GM19372 (cell line): Measurements from ENCODE around the gene ISLR.

Source experiments
- ATAC-seq: cut with Tn5 transposase; IDR thresholded peaks from one replicate; pipeline ENCODE4 v1.9.1; 2021; ENCODE audit warnings: mild to moderate bottlenecking, low read depth, moderate library complexity; ENCODE audit not compliant: unreplicated experiment

ISLR gene

DNA sequence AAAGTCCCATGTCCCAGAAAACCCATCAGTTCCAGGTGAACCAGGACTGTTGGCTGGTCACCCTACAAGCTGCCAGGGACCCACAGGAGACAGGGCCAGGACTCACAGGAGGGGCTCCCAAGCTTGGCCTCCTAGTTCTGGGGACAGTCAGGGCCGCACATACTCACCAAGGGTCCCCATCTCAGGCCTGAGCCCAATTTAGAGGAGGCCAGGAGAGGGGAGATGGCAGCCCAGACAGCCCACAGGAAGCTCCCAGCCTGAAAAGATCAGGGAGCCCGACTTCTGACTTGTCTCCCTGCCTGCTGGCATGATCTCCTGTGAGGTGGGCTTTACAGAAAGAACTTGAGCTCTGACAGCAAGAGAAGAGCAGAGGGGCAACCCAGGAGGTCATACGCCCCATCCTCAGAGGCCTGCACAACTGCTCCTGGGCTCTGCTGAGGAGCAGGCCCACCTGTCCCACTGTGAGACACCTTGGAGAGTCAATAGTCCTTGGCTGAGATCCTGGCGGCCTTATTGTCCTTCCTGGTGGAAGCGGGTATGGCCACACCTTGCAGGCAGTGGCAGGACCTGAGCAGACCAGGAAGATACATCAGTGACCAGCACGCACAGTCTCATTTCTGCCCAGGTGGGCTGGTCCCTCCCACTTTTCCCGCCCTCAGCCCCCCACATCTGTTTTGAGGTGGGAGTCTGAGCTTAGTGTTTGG, 2.5 kb upstream of the ISLR start:
- ATAC-seq, result no peak

DNA sequence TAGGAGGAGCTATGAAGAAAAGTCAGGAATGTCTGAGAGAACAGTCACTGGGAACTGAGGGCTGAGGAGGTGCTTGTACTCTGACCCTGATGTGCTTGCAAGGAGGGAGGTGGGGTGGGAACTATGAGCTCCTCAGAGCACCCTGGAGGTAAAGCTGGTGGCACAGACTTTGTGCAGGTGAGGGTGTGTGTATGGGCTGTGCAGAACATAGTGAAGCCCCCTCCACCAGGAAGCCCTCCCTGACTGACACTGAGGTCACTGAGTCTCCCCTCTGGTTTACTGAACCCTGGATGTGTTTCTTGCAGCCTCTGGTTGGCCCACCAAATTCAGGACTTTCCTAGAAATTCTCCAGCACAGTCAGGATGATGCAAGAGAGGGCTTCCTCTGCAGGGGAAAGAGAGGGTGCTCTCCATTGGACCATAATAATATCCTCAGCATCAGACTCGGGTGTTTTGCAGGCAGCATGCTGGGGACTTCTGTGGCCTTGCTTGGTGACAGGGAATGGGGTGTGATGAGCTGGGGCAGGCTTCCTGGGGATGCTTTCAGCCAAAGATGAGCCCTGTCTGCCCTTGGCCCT, 1.5 kb upstream of the ISLR start:
- ATAC-seq, result no peak

DNA sequence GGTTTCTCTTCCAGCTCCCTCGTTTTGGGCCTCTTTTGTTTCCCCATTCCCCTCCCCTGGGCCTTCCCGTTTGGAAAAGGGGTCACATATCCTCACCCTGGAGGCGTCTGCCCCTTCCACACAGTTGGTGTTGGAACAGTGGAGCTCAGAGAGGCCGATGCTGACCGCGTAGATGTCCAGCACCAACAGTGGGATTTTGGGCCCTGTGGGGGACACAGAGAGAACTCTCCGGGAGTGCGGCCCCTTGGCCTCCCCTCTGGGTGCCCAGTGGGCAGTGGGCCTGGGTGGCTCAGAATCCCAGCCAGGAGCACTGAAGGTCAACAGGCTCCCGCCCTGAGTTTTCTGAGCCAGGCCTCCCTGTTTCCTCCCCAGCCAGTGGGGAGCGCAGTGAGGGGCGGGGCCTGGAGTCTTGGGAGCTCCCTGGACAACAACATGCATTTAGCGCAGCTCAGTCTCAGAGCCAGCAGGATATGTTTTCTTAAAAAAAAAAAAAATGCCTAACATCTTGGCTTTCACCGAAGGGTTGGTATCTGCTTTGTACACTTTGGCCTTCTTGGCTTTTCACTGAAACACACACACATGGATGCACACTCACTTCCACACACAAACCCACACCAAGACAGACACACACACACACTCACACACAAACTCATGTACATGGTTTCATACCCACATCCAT, 670 bp upstream of the ISLR start:
- no peak for ATAC-seq

DNA sequence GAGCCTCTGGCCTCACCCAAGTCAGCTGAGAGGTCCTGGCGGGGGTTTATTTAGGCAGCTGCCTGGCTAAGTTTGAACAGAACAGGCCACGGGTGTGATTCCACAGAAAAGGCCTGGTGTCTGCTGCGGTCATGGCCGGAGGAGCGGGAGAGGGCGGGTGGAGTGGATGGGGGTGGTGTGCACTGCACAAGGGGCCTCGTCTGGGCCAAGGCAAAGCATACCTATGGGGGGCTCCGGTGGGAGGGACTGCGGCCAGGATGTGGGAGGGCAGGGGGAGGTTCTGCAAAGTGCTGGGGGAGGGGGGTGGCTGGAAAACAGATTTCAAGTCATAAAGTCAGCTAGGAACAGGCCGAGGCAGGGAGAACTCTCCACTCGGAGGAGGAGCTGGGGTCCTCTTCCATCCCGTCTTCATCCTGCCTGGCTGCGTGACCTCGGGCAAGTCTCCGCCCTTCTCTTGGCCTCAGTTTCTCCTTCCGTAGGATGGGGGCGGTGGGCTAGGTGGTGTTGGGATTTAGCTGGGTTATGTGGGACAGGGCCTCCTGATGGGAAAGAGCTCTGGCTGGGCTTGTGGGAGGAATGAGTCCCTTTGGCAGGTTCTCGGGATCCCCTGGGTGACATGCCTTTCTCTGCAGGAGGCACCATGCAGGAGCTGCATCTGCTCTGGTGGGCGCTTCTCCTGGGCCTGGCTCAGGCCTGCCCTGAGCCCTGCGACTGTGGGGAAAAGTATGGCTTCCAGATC, 878 bp downstream of the ISLR start:
- ATAC-seq, result no peak

DNA sequence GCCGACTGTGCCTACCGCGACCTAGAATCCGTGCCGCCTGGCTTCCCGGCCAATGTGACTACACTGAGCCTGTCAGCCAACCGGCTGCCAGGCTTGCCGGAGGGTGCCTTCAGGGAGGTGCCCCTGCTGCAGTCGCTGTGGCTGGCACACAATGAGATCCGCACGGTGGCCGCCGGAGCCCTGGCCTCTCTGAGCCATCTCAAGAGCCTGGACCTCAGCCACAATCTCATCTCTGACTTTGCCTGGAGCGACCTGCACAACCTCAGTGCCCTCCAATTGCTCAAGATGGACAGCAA, 1.4 kb downstream of the ISLR start:
- no peak for ATAC-seq

DNA sequence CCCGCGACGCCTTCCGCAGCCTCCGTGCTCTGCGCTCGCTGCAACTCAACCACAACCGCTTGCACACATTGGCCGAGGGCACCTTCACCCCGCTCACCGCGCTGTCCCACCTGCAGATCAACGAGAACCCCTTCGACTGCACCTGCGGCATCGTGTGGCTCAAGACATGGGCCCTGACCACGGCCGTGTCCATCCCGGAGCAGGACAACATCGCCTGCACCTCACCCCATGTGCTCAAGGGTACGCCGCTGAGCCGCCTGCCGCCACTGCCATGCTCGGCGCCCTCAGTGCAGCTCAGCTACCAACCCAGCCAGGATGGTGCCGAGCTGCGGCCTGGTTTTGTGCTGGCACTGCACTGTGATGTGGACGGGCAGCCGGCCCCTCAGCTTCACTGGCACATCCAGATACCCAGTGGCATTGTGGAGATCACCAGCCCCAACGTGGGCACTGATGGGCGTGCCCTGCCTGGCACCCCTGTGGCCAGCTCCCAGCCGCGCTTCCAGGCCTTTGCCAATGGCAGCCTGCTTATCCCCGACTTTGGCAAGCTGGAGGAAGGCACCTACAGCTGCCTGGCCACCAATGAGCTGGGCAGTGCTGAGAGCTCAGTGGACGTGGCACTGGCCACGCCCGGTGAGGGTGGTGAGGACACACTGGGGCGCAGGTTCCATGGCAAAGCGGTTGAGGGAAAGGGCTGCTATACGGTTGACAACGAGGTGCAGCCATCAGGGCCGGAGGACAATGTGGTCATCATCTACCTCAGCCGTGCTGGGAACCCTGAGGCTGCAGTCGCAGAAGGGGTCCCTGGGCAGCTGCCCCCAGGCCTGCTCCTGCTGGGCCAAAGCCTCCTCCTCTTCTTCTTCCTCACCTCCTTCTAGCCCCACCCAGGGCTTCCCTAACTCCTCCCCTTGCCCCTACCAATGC, 2.0 kb downstream of the ISLR start:
- ATAC-seq, result no peak

DNA sequence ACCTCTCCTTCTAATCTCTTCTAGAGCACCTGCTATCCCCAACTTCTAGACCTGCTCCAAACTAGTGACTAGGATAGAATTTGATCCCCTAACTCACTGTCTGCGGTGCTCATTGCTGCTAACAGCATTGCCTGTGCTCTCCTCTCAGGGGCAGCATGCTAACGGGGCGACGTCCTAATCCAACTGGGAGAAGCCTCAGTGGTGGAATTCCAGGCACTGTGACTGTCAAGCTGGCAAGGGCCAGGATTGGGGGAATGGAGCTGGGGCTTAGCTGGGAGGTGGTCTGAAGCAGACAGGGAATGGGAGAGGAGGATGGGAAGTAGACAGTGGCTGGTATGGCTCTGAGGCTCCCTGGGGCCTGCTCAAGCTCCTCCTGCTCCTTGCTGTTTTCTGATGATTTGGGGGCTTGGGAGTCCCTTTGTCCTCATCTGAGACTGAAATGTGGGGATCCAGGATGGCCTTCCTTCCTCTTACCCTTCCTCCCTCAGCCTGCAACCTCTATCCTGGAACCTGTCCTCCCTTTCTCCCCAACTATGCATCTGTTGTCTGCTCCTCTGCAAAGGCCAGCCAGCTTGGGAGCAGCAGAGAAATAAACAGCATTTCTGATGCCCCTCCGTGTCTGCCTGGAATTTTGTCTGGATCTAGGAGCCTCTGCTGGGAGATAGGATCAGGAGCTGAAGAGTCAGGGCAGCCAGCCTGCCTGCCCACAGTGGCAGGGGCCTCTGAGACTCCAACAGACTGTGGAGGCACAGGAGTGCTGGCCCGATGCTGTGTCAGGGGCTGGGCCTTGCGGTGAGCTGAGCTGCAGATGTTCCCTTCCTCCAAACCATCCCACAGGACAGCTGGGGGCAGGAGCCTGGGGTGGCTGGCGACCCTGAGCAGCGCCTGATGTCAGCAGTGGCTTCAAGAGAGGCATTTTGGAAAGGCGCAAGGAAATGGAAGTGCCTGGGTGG, 3.0 kb downstream of the ISLR start:
- no peak for ATAC-seq

DNA sequence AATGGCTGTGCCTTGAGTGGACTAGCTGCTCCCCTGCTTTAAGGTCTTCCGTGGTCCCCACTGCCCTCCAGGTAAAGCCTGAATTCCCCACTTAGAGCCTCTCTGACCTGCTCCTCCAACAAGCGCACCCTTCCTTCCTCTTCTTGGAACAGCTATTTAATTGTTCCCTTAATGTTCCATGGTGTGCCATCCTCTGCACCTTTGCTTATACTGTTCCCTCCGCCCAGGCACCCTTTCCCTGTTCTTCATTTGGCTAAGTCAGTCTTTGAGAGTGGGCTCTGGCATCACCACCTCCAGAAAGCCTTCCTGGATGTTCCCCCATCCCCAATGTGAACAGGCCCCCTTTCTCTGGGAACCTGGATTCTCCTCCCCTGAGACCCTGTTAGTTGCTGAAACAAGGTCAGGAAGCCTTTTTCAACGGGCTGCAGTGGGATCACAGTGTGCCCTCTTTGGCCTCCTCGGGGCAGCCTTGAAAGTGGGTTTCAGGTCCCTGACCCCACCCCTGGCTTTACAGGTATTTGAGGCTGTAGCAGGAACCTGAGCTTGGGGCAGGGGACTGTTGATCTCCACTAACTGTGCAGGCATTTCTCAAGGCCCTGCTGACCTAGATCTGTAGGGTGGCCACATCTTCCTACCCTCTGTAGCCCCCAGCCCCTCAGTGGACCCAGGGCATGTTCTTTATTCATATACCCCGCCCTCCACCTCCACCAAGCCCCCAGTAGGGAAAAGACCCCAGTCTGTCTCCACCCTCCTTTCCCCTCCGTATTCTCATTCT, 5.0 kb downstream of the ISLR start:
- ATAC-seq, result no peak

DNA sequence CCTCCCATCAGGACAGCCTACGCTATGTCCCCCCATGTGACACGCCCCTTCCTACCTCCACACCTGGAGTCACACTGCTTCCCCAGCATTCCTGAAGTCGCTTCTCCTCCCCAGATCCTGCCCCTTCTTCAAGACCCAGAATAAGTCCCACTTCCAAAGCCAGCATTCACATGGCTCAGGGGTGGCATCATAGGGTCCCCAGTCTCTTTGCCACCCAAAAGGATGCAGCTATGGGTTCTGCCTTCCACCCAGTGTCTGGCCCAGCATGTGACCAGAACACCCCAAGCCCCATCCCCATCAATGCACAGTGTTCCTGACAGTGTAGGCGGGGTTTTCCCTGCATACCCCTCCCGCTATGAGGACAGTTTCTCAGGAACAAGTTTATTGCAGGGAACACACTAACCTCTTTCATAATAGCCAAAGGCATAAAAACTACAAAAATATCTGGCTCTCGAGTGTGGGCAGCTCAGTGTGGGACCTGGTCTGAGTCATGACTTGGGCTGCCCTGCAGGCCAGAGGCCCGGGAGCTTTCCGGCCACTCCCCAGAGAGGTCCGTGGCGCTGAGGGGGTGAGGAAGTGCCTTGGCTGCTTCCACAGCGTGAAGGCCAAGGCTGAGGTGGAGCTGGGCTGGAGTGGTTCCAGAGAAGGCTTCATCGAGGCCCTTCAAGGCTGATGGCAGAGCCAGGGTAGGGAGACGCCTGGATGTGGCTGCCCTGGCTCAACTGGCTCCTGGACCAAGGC, 5.8 kb downstream of the ISLR start:
- no peak for ATAC-seq

DNA sequence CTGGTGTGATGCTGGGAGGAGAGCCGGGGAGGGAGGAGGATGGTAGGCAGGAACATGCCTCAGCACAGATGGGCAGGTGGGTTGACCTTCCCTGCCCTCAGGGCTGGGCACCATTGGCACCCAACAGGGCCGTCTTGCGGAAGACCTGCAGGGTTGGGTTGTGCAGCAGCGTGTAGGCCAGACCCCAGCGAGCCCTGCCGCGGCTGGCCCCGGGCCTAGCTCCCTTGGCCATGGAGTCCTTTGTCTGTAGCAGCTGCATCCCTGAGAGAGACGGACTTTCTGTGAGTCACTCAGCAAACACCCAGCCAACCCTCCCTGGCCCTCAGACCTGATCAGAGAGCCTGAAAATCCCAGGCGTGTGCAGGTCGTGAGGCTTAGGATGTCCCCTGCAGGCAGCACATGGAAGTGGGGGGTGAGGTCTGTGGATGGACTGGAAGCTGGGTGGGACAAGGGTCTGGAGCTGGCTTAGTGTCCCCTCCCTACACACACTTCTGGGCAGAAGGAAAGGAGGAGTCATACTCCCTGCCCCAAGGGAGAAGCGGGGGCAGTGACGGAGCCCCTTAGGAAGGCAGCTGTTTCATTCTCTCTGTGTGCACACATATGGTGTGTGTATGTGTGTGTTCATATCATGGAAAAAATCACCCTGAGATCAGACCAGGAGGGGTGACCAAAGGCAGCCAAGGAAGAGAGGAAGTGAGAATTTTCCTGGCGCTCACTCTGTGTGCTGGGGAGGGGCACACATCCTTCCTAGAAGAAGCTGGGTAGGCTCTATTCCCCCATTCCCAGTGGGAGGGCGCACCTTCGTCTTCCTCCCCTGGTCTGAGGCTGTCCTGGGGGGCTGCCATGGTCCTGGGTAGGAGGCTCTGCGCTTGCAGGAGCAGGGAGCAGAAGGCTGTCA, 6.7 kb downstream of the ISLR start:
- ATAC-seq, result no peak

DNA sequence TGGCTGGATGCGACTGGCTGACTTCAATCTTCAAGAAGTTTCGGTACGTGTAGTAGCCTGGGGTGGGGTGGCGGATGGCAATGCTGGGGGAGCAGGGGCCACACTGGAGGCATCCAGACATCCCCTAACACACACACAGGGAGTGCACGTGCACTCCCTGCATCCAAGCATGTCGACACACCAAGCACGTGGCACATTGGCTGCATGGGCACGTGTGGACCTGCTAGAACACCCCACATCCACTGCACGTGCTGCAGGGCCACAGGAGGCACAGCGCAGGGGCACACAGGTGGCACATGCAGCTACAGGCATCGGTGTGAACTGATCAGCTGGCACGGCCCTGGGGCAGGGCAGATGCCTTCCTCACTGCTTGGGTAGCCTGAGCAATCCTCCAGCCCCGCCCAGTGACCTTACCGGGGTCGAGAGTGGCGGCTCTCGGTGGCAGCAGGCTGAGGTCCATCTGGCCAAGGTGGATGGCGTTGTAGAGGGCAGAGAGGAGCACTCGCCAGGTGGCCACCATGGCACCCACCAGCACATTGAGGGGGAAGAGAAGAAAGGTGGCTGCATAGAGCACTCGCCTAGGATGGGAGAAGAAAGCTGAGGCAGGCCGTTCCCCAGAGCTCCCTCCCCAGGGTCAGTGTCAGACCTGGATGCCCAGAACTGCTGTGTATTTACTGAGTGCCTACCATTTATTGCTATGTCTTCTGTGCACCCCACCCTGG, 7.5 kb downstream of the ISLR start:
- ATAC-seq, result no peak

DNA sequence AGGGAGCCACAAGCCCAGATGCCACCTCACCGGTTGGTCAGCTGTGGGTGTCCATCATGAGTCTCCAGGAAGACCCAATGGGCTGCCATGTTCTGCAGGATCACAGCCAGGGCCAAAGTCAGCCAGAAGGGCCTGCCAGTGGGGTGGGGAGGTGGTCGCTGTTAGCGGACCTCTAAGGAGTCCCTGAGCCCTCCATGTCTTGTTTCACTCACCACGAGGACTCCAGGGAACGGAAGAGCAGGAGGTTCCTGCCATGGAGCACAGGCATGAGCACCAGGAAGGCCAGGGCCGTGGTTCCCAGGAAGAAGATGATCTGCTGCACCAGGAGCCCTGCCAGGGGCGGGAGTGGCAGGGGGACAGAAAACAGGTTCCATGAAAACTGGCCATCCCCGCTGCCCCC, 8.6 kb downstream of the ISLR start:
- ATAC-seq, result no peak

DNA sequence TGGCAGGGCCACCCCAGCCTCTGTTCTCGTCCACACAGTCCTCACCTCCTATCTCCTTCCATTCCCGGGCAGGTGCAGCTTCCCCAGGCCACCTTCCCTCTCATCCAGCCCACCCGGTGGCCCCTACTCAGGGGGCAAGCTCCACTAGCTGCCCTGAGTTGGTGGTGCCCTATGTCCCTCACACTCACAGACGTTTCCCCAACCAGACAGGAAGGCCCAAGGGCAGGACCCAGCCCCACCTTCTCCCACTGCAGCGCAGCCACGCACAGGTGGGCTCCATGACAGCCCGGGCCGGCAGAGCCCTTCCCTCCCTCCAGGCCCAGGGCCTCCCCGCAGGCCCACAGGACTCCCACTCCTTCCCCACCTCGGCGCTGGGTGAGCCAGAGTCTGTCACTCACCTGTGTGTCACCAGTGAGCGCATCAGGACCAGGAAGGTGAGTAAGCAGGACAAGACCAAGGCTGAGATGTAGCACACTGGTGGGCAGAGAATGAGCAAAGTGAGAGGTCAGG, 11.1 kb downstream of the ISLR start:
- ATAC-seq, result no peak

DNA sequence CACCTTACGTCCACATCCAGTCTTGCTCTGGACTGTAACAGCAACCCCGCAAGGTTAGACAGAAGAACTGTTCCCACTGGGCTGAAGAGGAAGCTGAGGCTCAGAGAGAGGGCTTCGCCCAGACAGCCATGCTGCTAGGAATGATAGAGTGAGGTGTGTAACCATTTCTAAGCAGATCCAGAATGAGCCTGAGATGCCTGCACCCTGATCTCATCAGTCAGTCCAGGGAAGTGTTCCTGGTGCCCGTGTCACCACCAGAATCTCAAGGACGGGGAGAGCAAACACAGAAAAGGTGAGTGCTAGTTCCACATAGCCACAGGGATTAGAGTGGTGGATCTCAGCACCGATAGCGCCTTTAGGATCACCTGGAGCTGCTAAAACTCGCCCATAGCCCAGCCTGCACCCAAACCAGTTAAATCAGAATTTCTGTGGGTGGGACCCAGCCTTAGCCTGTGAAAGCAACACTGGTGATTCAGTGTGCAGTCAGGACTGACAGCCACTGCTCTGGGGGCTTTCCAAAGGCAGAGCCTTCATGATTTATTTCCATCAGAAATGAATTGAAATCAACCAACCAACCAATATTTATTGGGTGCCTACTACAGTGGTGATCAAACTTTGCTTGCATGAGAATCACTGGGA, 12.3 kb downstream of the ISLR start:
- ATAC-seq, result no peak

DNA sequence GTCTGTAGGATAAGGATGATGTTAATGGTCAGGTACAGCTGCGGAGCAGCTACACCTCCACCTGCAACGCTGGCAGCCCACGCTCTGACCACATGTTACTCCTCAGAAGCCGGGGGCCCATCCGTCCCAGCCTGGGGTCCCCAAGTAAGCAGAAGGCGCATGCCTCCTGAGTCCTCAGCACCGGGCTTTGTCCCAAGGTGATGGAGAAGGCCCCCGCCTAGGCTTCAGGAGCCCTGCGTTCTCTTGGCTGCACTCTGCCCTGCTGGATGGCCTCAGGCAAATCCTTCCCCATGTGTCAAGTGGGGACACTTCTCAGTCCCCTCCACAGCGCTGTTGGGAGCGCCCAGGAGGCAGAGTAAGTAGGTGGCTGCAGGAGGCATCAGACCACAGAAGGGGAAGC, 14.7 kb downstream of the ISLR start:
- no peak for ATAC-seq

DNA sequence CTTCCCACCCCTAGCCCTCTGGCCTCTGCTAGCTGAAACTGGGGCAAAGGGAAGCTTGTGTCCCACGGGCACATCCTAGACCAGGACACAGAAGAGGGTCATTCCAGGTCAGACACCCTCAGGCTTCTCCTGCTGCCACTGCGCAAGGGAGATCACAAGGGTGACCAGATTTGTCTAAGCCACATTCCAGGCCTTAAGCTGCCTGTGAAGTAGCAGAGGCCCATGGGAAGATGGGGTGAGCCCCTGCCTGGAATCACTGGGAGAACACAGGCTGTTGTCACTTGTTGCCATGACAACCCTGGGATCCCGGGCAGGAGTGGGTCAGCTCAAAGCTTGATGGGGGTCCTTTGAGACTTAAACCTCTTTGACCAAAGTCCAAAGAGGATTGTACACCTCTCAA, 18.3 kb downstream of the ISLR start:
- no peak for ATAC-seq
